Keratinocyte (primary cell): ENCODE data around the gene FAN1. TPM values are rescaled to one million over a fixed set of nuclear protein-coding genes. Genes with fewer than 3 reads are reported as not detected.

Experiments used
- DNase-seq: peaks from one replicate; pipeline ENCODE4 v3.0.0-alpha.2; 2011; ENCODE audit warnings: low read depth, missing footprints, low spot score
- FAIRE-seq: peaks from 2 replicates; lab custom pipeline; 2011; peaks lifted over from hg19 to GRCh38; lab: Jason Lieb, UNC
- H2AFZ ChIP-seq: 2 replicates; pipeline ENCODE4 v1.6.0; 2012; ENCODE audit warnings: low read length, control low read depth, inconsistent platforms; ENCODE audit not compliant: control insufficient read depth
- H3K27ac ChIP-seq: 2 replicates; pipeline ENCODE4 v1.5.1; 2011; ENCODE audit warnings: low read length; ENCODE audit not compliant: control insufficient read depth, insufficient read depth
- H3K27me3 ChIP-seq: 3 replicates; pipeline ENCODE4 v1.6.0; 2011; ENCODE audit warnings: low read length; ENCODE audit not compliant: control insufficient read depth, insufficient read depth; ENCODE audit errors: extremely low read depth
- H3K36me3 ChIP-seq, 2 experiments: 2 replicates in 1 of 2; 3 replicates in 1 of 2; pipeline ENCODE4 v1.5.1; 2011; ENCODE audit warnings: low read length in 2 of 2, mild to moderate bottlenecking in 1 of 2; ENCODE audit not compliant: control insufficient read depth in 2 of 2, insufficient read depth in 2 of 2; ENCODE audit errors: extremely low read depth in 1 of 2
- H3K4me1 ChIP-seq: 3 replicates; pipeline ENCODE4 v1.5.1; 2011; ENCODE audit warnings: low read length; ENCODE audit not compliant: control insufficient read depth, insufficient read depth; ENCODE audit errors: extremely low read depth
- H3K4me2 ChIP-seq: 3 replicates; pipeline ENCODE4 v1.6.0; 2011; ENCODE audit warnings: low read depth, low read length; ENCODE audit not compliant: control insufficient read depth, insufficient read depth; ENCODE audit errors: extremely low read depth
- H3K4me3 ChIP-seq, 3 experiments: fragments of 200-600 bp in 1 of 3; sonication (generic) in 1 of 3; 2 replicates in 2 of 3; 3 replicates in 1 of 3; pipeline ENCODE4 v1.5.1; 2011 to 2016; ENCODE audit warnings: low read length in 3 of 3, mild to moderate bottlenecking in 3 of 3, control low read depth in 2 of 3, inconsistent platforms in 1 of 3, low read depth in 1 of 3, mixed read lengths in 1 of 3, mixed run types in 1 of 3, moderate library complexity in 1 of 3; ENCODE audit not compliant: control insufficient read depth in 2 of 3, insufficient read depth in 2 of 3; ENCODE audit errors: extremely low read depth in 1 of 3
- H3K79me2 ChIP-seq: 2 replicates; pipeline ENCODE4 v1.6.0; 2012; ENCODE audit warnings: low read length; ENCODE audit not compliant: control insufficient read depth, insufficient read depth
- H3K9ac ChIP-seq: 3 replicates; pipeline ENCODE4 v1.6.0; 2011; ENCODE audit warnings: low read length; ENCODE audit not compliant: control insufficient read depth, insufficient read depth; ENCODE audit errors: extremely low read depth
- H3K9me1 ChIP-seq: 3 replicates; pipeline ENCODE4 v1.6.0; 2011; ENCODE audit warnings: low read length; ENCODE audit not compliant: control insufficient read depth, insufficient read depth; ENCODE audit errors: extremely low read depth
- H3K9me3 ChIP-seq: 2 replicates; pipeline ENCODE4 v1.5.1; 2012; ENCODE audit warnings: low read depth, low read length; ENCODE audit not compliant: control insufficient read depth
- H4K20me1 ChIP-seq: 3 replicates; pipeline ENCODE4 v1.6.0; 2011; ENCODE audit warnings: low read length; ENCODE audit not compliant: control insufficient read depth, insufficient read depth; ENCODE audit errors: extremely low read depth
- EZH2 ChIP-seq: IDR thresholded peaks from one replicate; pipeline ENCODE4 v1.6.1; 2012; ENCODE audit warnings: inconsistent platforms, mild to moderate bottlenecking, low read length, moderate library complexity
- dilution Hi-C: fragments of 300-500 bp; cut with MboI; formaldehyde crosslinking; loops from one replicate; pipeline ENCODE4 v1.7.0; 2020; ENCODE audit warnings: low sequenced_read_pairs; ENCODE audit not compliant: extremely low pct_ligation_motif_present
- polyA plus RNA-seq, 5 experiments: library from polyadenylated mRNA; depleted of rRNA in 3 of 5; stranded (reverse) in 3 of 5; stranded (forward) in 1 of 5; unstranded in 1 of 5; fragments of >200 nt; gene quantifications; 1 replicate in 1 of 5; 2 replicates in 3 of 5; 3 replicates in 1 of 5; pipeline versions ENCODE4 v1.2.1 to v1.2.3, GENCODE V29; 2011 to 2012; ENCODE audit warnings: missing spikeins in 2 of 5, low read depth in 1 of 5, low replicate concordance in 1 of 5
- TF ChIP-seq, protein P1 (sequence below), 3 experiments: IDR thresholded peaks in 1 of 3; conservative IDR thresholded peaks in 1 of 3; optimal IDR thresholded peaks in 1 of 3; 2 replicates in 2 of 3; 3 replicates in 1 of 3; pipeline versions ENCODE3 to v1.5.1; 2011; ENCODE audit warnings: low read length in 3 of 3, mild to moderate bottlenecking in 3 of 3, moderate library complexity in 2 of 3, control low read depth in 1 of 3, inconsistent platforms in 1 of 3; ENCODE audit not compliant: insufficient read depth in 2 of 3; ENCODE audit errors: extremely low read depth in 1 of 3

Gene FAN1
- polyA plus RNA-seq, 1 donor (not counting 4 experiments of a cell fraction or from before 2014, with no cell fraction given), result 17.2 TPM

DNA sequence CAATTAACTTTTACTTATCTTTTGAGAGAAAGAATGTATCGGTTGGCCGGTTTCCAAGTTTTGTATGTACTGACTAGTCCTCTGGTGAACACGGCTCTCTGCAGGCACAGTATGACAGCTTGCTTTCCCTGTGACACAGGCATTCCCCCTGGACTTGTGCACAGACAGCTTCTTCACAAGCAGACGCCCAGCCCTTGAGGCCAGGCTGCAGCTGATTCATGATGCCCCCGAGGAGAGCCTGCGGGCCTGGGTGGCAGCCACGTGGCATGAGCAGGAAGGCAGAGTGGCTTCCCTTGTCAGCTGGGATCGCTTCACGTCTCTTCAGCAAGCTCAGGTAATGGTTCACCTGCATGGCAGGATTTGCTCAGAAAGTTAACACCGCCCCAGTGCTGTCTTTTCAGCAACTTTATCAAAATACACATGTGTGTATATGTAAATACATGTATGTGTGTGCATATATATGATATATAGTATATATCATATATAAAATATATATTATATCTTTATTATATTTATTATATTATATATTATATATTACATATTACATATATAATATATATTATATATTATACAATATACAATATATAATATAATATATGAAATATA lies 25.5 kb downstream of the FAN1 start:
- dilution Hi-C loops, result no loop called here
- TF ChIP-seq EZH2, result no peak
- TF ChIP-seq, protein P1, sequence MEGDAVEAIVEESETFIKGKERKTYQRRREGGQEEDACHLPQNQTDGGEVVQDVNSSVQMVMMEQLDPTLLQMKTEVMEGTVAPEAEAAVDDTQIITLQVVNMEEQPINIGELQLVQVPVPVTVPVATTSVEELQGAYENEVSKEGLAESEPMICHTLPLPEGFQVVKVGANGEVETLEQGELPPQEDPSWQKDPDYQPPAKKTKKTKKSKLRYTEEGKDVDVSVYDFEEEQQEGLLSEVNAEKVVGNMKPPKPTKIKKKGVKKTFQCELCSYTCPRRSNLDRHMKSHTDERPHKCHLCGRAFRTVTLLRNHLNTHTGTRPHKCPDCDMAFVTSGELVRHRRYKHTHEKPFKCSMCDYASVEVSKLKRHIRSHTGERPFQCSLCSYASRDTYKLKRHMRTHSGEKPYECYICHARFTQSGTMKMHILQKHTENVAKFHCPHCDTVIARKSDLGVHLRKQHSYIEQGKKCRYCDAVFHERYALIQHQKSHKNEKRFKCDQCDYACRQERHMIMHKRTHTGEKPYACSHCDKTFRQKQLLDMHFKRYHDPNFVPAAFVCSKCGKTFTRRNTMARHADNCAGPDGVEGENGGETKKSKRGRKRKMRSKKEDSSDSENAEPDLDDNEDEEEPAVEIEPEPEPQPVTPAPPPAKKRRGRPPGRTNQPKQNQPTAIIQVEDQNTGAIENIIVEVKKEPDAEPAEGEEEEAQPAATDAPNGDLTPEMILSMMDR (optimal IDR thresholded peaks at IDR 0.05 in 1 of 3, IDR thresholded peaks at IDR 0.05 in 1 of 3, conservative IDR thresholded peaks at IDR 0.05 in 1 of 3; ENCODE audit: extremely low read depth in 1 of 3, insufficient read depth in 2 of 3, low read length in 3 of 3), result no peak
- Histone ChIP-seq H3K27ac (peak overlapping the region; percentile 16), H3K9me3 (no peaks in the 10 kb centered on the region), H3K4me2 (no peak overlapping the region), H3K36me3 (peaks cover 28 to 33% of the 10 kb centered on the region in 2 experiments), H2AFZ (no peak overlapping the region), H3K9me1 (no peaks in the 10 kb centered on the region), H3K79me2 (no peaks in the 10 kb centered on the region), H4K20me1 (no peaks in the 10 kb centered on the region), H3K4me3 (no peak overlapping the region), H3K4me1 (peaks cover 12% of the 10 kb centered on the region), H3K27me3 (no peaks in the 10 kb centered on the region), H3K9ac (no peak overlapping the region)
- FAIRE-seq (no peak), DNase-seq (no peak)

DNA sequence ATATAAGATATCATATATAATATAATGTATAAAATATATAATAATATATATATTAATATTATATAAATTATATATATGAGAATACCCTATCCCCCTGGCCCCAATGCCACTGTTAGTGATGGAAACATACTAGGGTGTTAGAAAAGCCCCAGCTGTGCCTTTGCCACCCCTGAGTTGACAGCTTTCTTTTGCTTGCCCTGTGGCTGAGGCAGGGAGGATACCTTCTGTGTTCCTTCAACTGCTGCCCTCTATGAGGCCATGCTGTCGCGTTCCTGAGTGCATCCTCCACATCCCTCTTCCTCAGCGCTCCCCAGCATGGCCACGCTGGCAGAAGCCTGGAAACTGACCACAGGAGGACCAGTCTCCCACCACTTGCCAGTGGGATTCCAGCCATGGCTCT lies 26.3 kb downstream of the FAN1 start:
- H2AFZ ChIP-seq, result no peak overlapping the region
- no peak overlapping the region for H3K4me3 ChIP-seq
- H4K20me1 ChIP-seq, result no peaks in the 10 kb centered on the region
- peaks cover 25 to 28% of the 10 kb centered on the region in 2 experiments for H3K36me3 ChIP-seq
- no peaks in the 10 kb centered on the region for H3K27me3 ChIP-seq
- H3K9me3 ChIP-seq, result no peaks in the 10 kb centered on the region
- H3K27ac ChIP-seq, result no peak overlapping the region
- dilution Hi-C loops, result no loop called here
- no peaks in the 10 kb centered on the region for H3K9me1 ChIP-seq
- H3K4me1 ChIP-seq, result peaks cover 12% of the 10 kb centered on the region
- H3K4me2 ChIP-seq, result no peak overlapping the region
- no peak for FAIRE-seq
- DNase-seq, result no peak
- TF ChIP-seq, protein P1 (optimal IDR thresholded peaks at IDR 0.05 in 1 of 3, IDR thresholded peaks at IDR 0.05 in 1 of 3, conservative IDR thresholded peaks at IDR 0.05 in 1 of 3; ENCODE audit: extremely low read depth in 1 of 3, insufficient read depth in 2 of 3, low read length in 3 of 3), result no peak
- TF ChIP-seq EZH2, result no peak
- no peaks in the 10 kb centered on the region for H3K79me2 ChIP-seq
- no peak overlapping the region for H3K9ac ChIP-seq
